GOT3 (cell line): Measurements from ENCODE around the gene HHIP.
"Not testable (repeated sequence)": the region's sequence is repeated elsewhere in the genome, so short reads cannot be mapped to it uniquely, and the experiment has no call there.

Experiments
- DNase-seq: peaks from one replicate; lab custom pipeline; 2025; ENCODE audit warnings: mixed read lengths; lab: John Stamatoyannopoulos, UW

Gene HHIP

DNA sequence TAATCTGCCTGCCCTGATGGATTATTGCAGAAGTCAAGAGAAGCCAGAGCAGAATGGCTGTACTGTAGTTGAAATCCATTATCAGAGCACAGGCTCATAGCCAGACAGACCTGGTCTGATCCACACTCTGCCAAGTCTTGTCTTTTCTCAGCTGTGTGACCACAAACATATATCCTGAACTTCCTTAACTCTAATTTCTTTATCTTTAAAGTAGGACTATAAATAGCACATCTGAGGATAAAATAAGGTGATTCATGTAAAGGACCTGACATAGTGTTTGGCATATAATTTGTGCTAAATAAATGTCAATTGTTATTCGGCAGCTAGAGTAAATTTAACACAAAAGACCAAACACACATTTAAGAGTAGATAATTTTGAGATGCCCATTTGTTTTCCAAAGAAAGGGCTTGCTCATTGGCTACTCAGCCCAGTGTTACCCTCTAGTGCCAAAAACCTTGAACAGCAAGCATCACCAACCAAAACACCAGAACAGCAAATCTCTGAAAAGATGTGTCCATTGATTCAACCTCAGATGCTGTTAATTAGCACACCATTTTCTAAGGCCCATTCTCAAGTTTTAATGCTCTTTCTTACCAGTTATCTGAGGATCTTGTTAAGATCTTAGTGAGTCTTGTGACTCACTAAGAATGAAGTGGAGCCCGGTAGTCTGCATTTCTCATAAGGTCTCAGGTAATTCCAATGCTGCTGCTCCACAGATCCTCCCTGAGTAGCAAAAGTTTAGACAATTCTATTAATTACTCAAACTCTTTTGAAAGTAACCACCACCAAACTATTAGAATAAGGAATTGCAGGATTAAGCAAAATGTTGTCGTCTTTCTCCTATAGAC, 108.8 kb downstream of the HHIP start:
- DNase-seq: no peak

DNA sequence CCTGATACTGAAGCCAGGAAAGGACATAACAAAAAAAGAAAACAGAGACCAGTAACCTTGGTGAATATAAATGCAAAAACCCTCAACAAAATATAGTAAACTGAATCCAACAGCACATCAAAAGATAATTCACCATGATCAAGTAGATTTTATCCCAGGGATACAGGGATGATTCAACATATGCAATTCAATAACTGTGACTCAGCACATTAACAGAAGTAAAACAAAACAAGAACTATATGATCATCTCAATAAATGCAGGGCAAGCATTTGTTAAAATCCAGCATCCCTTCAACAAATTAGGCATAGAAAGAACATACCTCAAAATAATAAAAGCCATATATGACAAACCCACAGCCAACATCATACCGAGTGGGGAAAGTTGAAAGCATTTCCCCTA, 112.0 kb downstream of the HHIP start:
- DNase-seq: no peak

DNA sequence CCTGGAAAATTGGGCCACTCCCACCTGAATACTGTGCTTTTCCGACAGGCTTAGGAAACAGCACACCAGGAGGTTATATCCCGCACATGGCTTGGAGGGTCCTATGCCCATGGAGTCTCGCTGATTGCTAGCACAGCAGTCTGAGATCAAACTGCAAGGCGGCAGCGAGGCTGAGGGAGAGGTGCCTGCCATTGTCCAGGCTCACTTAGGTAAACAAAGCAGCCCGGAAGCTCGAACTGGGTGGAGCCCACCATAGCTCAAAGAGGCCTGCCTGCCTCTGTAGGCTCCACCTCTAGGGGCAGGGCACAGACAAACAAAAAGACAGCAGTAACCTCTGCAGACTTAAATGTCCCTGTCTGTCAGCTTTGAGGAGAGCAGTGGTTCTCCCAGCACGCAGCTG, 122.9 kb downstream of the HHIP start:
- DNase-seq: not testable (repeated sequence)

DNA sequence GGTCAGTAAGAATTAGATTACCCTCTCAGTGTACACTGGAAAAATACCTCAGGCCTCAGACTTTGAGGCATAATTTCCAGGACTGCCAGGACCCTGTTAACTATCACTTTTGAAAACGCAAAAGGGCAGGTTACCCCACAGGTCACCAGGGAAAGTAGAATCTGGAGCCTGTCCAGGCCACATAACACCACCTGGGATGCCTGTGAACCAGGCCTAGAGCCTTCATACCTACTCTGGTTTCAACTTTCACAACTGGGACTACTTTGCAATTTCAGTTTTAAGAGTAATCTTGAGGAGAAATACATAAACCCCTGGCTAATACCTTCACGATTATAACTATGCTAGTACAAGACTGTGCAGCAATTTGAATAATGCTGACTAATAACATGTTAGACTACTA, 132.4 kb downstream of the HHIP start:
- DNase-seq: no peak

DNA sequence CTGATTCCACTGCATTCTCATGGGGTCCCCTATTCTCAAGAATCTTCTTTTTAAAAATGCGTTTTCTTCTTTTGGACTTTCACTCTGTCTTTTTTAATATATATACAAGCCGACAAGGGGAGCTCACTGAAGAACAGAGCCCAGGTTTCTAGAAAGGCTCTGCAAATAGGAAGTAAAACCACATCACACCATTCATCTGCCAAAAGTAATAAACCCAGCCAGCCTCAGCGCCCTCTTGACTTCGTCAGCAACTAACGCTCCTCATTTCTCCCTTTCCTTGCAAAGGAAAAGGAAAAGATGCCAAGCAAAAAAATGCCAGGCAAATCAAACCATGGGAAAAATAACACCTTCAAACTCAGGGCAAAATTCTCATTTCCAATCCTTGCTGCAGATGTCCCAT, 136.4 kb downstream of the HHIP start:
- no peak for DNase-seq

DNA sequence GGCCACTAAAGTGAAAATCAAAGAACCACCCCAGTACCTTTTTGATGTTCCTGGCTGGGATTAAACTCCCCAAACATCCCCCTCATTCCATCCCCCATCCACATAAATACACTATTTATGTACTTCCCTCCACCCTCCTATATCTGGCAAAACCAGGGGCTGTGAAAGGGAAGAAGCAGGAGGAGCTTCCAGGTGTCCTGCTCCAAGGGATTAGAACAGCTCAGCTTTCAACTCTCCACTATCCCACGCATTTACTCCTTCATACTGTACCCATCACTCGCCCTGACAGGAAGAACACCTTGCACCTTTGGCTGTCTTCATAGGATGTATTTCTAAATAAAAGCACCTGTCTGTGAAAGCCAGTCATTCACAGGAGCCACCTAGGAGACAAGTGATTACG, 140.0 kb downstream of the HHIP start:
- no peak for DNase-seq

DNA sequence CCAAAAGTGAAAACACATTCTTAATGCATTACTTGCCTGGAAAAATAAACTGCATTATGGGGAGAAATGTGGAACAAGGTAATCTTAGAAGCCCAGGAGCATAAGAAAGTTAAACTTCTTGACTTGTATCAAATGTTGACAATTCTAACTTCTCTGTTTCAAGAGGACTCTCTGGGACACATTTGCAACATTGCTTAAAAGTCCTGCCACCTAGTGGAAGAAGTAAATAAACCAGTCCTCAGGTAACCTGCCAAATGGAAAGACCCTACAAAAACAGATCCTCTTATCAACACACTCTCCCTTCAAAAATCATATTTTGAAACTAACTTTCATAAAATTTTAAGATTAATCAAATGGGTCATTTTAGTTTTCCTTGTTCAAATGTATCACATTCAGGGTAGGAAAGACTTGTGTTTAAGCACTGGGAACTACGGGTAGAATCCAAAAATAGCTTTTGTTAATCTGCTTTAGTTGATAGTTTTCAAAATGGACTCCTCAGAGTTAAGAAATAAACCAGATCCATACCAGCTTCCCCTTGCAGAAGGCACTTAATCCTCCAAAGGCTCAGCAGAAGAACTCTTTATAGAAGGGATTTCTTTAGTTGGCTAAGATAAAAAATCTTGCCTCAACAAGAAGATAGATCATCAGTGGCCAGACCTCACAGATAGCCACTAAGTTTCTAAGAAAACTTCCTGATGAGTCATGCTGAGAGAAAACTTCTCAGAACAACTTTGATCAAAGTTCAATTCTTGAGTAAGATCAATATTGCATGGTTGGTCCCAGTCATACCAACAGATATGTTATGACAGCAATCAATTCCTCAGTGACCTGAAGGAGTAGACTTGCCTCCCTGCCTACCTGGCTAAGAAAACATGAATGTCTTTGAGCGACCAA, 141.7 kb downstream of the HHIP start:
- DNase-seq: no peak

DNA sequence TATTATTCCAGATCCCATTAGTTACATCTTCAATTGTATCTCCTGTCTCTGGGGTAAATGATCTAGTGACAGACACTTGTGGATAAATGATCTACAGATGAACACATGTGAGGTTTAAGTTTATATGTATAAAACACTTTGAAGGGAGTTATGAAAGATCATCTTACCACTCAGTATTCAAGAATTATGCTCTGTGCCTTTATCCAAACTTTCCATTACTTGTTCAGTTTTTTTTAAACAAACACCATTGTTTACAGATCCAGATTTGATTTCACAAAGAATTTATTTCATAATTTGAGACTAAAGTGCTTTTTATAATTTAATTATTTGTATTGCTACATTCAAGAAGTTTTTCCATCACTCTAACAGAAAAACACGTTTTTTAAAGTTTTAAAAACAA, 142.5 kb downstream of the HHIP start:
- no peak for DNase-seq

DNA sequence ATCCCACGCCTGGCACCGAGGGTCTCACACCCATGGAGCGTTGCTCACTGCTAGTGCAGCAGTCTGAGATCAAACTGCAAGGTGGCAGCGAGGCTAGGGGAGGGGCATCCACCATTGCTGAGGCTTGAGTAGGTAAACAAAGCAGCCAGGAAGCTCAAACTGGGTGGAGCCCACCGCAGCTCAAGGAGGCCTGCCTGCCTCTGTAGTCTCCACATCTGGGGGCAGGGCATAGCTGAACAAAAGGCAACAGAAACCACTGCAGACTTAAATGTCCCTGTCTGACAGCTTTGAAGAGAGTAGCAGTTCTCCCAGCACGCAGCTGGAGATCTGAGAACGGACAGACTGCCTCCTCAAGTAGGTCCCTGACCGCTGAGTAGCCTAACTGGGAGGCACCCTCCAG, 146.0 kb downstream of the HHIP start:
- not testable (repeated sequence) for DNase-seq
